Measurements from ENCODE around the gene ADK. TPM values are rescaled to one million over a fixed set of nuclear protein-coding genes. Genes with fewer than 3 reads are reported as not detected.
A peak's percentile ranks its signal among the peaks of the same experiment; 100 is the strongest.

Gene ADK
- total and polyA plus RNA-seq, 2 of the 13 experiments (the other 11 are each of a cell fraction or from before 2014, with no cell fraction given), result 48.6 to 79.1 TPM

- TF ChIP-seq SOX13 (IDR thresholded peaks at IDR 0.05) (no peak), SOX13 (CRISPR knock-in tag; conservative IDR thresholded peaks at IDR 0.05 in 1 of 2, IDR thresholded peaks at IDR 0.05 in 1 of 2) (peak in 1 of 2 experiments; percentile 47; a peak in 1 of 4 replicates), JARID2 (CRISPR knock-in tag; IDR thresholded peaks at IDR 0.05; ENCODE audit: insufficient replicate concordance) (no peak), SP2 (CRISPR knock-in tag; IDR thresholded peaks at IDR 0.05) (no peak), ZNF891 (CRISPR knock-in tag; IDR thresholded peaks at IDR 0.05) (no peak), ZNF513 (CRISPR knock-in tag; conservative IDR thresholded peaks at IDR 0.05) (no peak), POGZ (CRISPR knock-in tag; IDR thresholded peaks at IDR 0.05) (0 out of 2 replicates have a peak, but pooled peaks have one; percentile 17), SOX5 (CRISPR knock-in tag; IDR thresholded peaks at IDR 0.05; ENCODE audit: borderline replicate concordance) (peak; percentile 35; the same call in 1 of the 2 replicates), WIZ (CRISPR knock-in tag; IDR thresholded peaks at IDR 0.05) (no peak), ZNF33B (CRISPR knock-in tag; IDR thresholded peaks at IDR 0.05) (no peak), ZNF674 (CRISPR knock-in tag; IDR thresholded peaks at IDR 0.05; ENCODE audit: low read depth) (no peak), ZSCAN12 (CRISPR knock-in tag; IDR thresholded peaks at IDR 0.05) (no peak), ZNF605 (CRISPR knock-in tag; IDR thresholded peaks at IDR 0.05) (no peak), DPF2 (CRISPR knock-in tag; IDR thresholded peaks at IDR 0.05; ENCODE audit: borderline replicate concordance, low read depth) (no peak), NFIC (IDR thresholded peaks at IDR 0.05; ENCODE audit: low read length) (peak; percentile 34; the same call in 1 of the 2 replicates), FIP1L1 (IDR thresholded peaks at IDR 0.05; ENCODE audit: borderline replicate concordance, insufficient read depth, low read depth, low read length) (no peak)
- TF ChIP-seq, protein P1, sequence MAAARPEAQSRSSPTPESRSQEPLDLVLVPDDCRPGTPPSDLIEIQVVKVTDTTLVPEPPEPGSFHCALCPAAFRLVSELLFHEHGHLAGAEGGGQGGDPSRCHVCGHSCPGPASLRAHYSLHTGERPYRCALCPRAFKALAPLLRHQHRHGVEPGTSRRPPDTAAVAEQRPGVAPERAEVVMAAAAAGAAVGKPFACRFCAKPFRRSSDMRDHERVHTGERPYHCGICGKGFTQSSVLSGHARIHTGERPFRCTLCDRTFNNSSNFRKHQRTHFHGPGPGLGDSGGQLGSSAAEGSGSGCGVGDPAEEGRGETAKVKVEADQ (CRISPR knock-in tag; IDR thresholded peaks at IDR 0.05; ENCODE audit: borderline replicate concordance), result no peak
- TF ChIP-seq, protein P2, sequence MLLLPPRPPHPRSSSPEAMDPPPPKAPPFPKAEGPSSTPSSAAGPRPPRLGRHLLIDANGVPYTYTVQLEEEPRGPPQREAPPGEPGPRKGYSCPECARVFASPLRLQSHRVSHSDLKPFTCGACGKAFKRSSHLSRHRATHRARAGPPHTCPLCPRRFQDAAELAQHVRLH (CRISPR knock-in tag; IDR thresholded peaks at IDR 0.05; ENCODE audit: borderline replicate concordance, low read depth), result no peak
- TF ChIP-seq, protein P3, sequence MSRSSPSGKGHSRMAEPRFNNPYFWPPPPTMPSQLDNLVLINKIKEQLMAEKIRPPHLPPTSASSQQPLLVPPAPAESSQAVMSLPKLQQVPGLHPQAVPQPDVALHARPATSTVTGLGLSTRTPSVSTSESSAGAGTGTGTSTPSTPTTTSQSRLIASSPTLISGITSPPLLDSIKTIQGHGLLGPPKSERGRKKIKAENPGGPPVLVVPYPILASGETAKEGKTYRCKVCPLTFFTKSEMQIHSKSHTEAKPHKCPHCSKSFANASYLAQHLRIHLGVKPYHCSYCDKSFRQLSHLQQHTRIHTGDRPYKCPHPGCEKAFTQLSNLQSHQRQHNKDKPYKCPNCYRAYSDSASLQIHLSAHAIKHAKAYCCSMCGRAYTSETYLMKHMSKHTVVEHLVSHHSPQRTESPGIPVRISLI (CRISPR knock-in tag; IDR thresholded peaks at IDR 0.05; ENCODE audit: borderline replicate concordance), result no peak
These were observed 532.8 kb downstream of the ADK start (continued) for GRCh38 chr10:74683621-74684364.
